HepG2 (cell line): ENCODE measurements around the gene COMMD1. TPM values are rescaled to one million over a fixed set of nuclear protein-coding genes. Genes with fewer than 3 reads are reported as not detected.

ENCODE experiments used
- CREB3 ChIP-seq: sonication (generic); formaldehyde crosslinking; IDR thresholded peaks from 2 replicates; pipeline ENCODE4 v1.5.0; 2020; ENCODE audit warnings: missing genetic modification reagents
- CSRNP1 ChIP-seq: sonication (generic); formaldehyde crosslinking; IDR thresholded peaks from 2 replicates; pipeline ENCODE4 v1.8.1; 2023; ENCODE audit warnings: mild to moderate bottlenecking, missing genetic modification reagents
- KAT8 ChIP-seq: IDR thresholded peaks from 2 replicates; pipeline ENCODE4 v1.6.1; 2016; ENCODE audit warnings: missing genetic modification reagents, missing compliant biosample characterization
- POGZ ChIP-seq: sonication (generic); formaldehyde crosslinking; IDR thresholded peaks from 2 replicates; pipeline ENCODE4 v1.4.0; 2020; ENCODE audit warnings: mild to moderate bottlenecking, missing genetic modification reagents
- SETDB1 ChIP-seq: sonication (generic); formaldehyde crosslinking; IDR thresholded peaks from 2 replicates; pipeline ENCODE4 v1.5.1; 2020; ENCODE audit warnings: missing genetic modification reagents, mild to moderate bottlenecking, borderline replicate concordance
- SSRP1 ChIP-seq: IDR thresholded peaks from 2 replicates; pipeline ENCODE4 v1.6.1; 2016; ENCODE audit warnings: control low read depth
- TEF ChIP-seq: sonication (generic); formaldehyde crosslinking; IDR thresholded peaks from 2 replicates; pipeline ENCODE4 v1.5.0; 2020; ENCODE audit warnings: missing genetic modification reagents
- ZFP41 ChIP-seq: sonication (generic); formaldehyde crosslinking; IDR thresholded peaks from 2 replicates; pipeline ENCODE4 v1.4.0; 2020; ENCODE audit warnings: mild to moderate bottlenecking, missing genetic modification reagents, borderline replicate concordance
- ZFP91 ChIP-seq: sonication (generic); formaldehyde crosslinking; IDR thresholded peaks from 2 replicates; pipeline ENCODE4 v1.9.0; 2022; ENCODE audit warnings: missing genetic modification reagents, mild to moderate bottlenecking, borderline replicate concordance
- ZNF121 ChIP-seq: sonication (generic); formaldehyde crosslinking; IDR thresholded peaks from 2 replicates; pipeline ENCODE4 v1.5.0; 2020; ENCODE audit warnings: mild to moderate bottlenecking, missing genetic modification reagents
- ZNF251 ChIP-seq: sonication (generic); formaldehyde crosslinking; IDR thresholded peaks from 2 replicates; pipeline ENCODE4 v1.9.0; 2021; ENCODE audit warnings: mild to moderate bottlenecking, missing genetic modification reagents
- ZNF264 ChIP-seq: sonication (generic); formaldehyde crosslinking; IDR thresholded peaks from 2 replicates; pipeline ENCODE4 v1.4.0; 2020; ENCODE audit warnings: missing genetic modification reagents
- ZNF331 ChIP-seq: sonication (generic); formaldehyde crosslinking; IDR thresholded peaks from 2 replicates; pipeline ENCODE4 v1.4.0; 2020; ENCODE audit warnings: missing genetic modification reagents
- ZNF335 ChIP-seq: sonication (generic); formaldehyde crosslinking; IDR thresholded peaks from 2 replicates; pipeline ENCODE4 v1.4.0; 2020; ENCODE audit warnings: missing genetic modification reagents
- ZNF512B ChIP-seq: sonication (generic); formaldehyde crosslinking; IDR thresholded peaks from 2 replicates; pipeline ENCODE4 v1.5.1; 2020; ENCODE audit warnings: missing genetic modification reagents, mild to moderate bottlenecking, borderline replicate concordance
- ZNF749 ChIP-seq: sonication (generic); formaldehyde crosslinking; IDR thresholded peaks from 2 replicates; pipeline ENCODE4 v1.8.0; 2022; ENCODE audit warnings: mild to moderate bottlenecking, missing genetic modification reagents, moderate library complexity, borderline replicate concordance
- ZNF878 ChIP-seq: sonication (generic); formaldehyde crosslinking; IDR thresholded peaks from 2 replicates; pipeline ENCODE4 v1.8.1; 2023; ENCODE audit warnings: mild to moderate bottlenecking, missing genetic modification reagents, moderate library complexity
- polyA plus RNA-seq, 8 experiments: library from polyadenylated mRNA; depleted of rRNA in 3 of 8; stranded (reverse) in 7 of 8; unstranded in 1 of 8; fragments of >200 nt; fragmentation: Illumina TruSeq in 4 of 8; extraction: Trizol in 4 of 8; gene quantifications; 2 replicates each; pipeline versions ENCODE4 v1.2.1 to v1.2.3, GENCODE V29; 2011 to 2016; ENCODE audit warnings: low read depth in 4 of 8, missing spikeins in 1 of 8, mixed read lengths in 1 of 8; ENCODE audit not compliant: insufficient read depth in 1 of 8
- total RNA-seq, 5 experiments: library from RNA; depleted of rRNA; stranded (reverse); fragments of >200 nt; fragmentation: Illumina TruSeq; extraction: Trizol; gene quantifications; 2 replicates each; pipeline ENCODE4 v1.2.3, GENCODE V29; 2016; ENCODE audit warnings: low read depth in 1 of 5
- TF ChIP-seq, protein P1 (sequence below): sonication (generic); formaldehyde crosslinking; IDR thresholded peaks from 2 replicates; pipeline ENCODE4 v1.4.0; 2020; ENCODE audit warnings: missing genetic modification reagents, borderline replicate concordance

Gene COMMD1
- total and polyA plus RNA-seq, 2 of the 13 experiments (the other 11 are each of a cell fraction or from before 2014, with no cell fraction given), result 25.7 to 105 TPM

GRCh38 chr2:61888267-61889055 lies 17.0 kb upstream of the COMMD1 start, which contains the start of gene CCT4 (continued):
- TF ChIP-seq, protein P1, sequence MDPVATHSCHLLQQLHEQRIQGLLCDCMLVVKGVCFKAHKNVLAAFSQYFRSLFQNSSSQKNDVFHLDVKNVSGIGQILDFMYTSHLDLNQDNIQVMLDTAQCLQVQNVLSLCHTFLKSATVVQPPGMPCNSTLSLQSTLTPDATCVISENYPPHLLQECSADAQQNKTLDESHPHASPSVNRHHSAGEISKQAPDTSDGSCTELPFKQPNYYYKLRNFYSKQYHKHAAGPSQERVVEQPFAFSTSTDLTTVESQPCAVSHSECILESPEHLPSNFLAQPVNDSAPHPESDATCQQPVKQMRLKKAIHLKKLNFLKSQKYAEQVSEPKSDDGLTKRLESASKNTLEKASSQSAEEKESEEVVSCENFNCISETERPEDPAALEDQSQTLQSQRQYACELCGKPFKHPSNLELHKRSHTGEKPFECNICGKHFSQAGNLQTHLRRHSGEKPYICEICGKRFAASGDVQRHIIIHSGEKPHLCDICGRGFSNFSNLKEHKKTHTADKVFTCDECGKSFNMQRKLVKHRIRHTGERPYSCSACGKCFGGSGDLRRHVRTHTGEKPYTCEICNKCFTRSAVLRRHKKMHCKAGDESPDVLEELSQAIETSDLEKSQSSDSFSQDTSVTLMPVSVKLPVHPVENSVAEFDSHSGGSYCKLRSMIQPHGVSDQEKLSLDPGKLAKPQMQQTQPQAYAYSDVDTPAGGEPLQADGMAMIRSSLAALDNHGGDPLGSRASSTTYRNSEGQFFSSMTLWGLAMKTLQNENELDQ (CRISPR knock-in tag), result peak; percentile 53; the same call in 1 of the 2 replicates
- TF ChIP-seq CREB3 (peak; percentile 64; the same call in 1 of the 2 replicates), ZNF749 (CRISPR knock-in tag) (peak; percentile 92; the same call in 1 of the 2 replicates), ZNF331 (CRISPR knock-in tag) (peak; percentile 94), ZNF512B (CRISPR knock-in tag) (peak; percentile 87; the same call in 1 of the 2 replicates), ZNF878 (CRISPR knock-in tag) (peak; percentile 98), SETDB1 (CRISPR knock-in tag) (no peak), POGZ (peak; percentile 97), ZNF121 (CRISPR knock-in tag) (peak; percentile 78), ZFP91 (CRISPR knock-in tag) (peak; percentile 97), ZFP41 (peak; percentile 57; the same call in 1 of the 2 replicates), TEF (CRISPR knock-in tag) (peak; percentile 70), KAT8 (CRISPR knock-in tag) (peak; percentile 100), ZNF264 (CRISPR knock-in tag) (peak; percentile 82; the same call in 1 of the 2 replicates), CSRNP1 (CRISPR knock-in tag) (peak; percentile 96), SSRP1 (CRISPR knock-in tag) (peak; percentile 61; the same call in 1 of the 2 replicates), ZNF335 (peak; percentile 100), ZNF251 (CRISPR knock-in tag) (peak; percentile 20; the same call in 1 of the 2 replicates)
